H1 (cell line): ENCODE data around the gene DCUN1D2. TPM values are rescaled to one million over a fixed set of nuclear protein-coding genes. Genes with fewer than 3 reads are reported as not detected.

Experiments
- TAF1 ChIP-seq: IDR thresholded peaks from 2 replicates; pipeline ENCODE4 v1.6.1; 2011; ENCODE audit warnings: mild to moderate bottlenecking, low read depth, low read length
- polyA plus RNA-seq, 7 experiments: library from polyadenylated mRNA; depleted of rRNA in 3 of 7; stranded (reverse) in 5 of 7; unstranded in 2 of 7; fragments of >200 nt in 5 of 7; fragments of 200-250 nt in 2 of 7; gene quantifications; 1 replicate in 5 of 7; 2 replicates in 1 of 7; 4 replicates in 1 of 7; pipeline versions ENCODE4 v1.2.1 to v1.2.3, GENCODE V29; 2011 to 2013; ENCODE audit warnings: missing spikeins in 2 of 7, mixed read lengths in 2 of 7
- total RNA-seq: library from RNA; stranded (reverse); fragmentation: NEBNext Ultra II Directional; extraction: Animal tissue kit (Norgen Biotek cat#: 25700); gene quantifications from 2 replicates; pipeline ENCODE4 v1.2.1, GENCODE V29; 2021
- TF ChIP-seq, protein P1 (sequence below): IDR thresholded peaks from 2 replicates; pipeline ENCODE4 v1.6.1; 2011; ENCODE audit warnings: low read depth, mild to moderate bottlenecking, low read length; ENCODE audit not compliant: insufficient read depth

Gene DCUN1D2
- total and polyA plus RNA-seq, 2 of the 8 experiments (the other 6 are each of a cell fraction or from before 2014, with no cell fraction given) = 19.5 to 35.3 TPM

DNA sequence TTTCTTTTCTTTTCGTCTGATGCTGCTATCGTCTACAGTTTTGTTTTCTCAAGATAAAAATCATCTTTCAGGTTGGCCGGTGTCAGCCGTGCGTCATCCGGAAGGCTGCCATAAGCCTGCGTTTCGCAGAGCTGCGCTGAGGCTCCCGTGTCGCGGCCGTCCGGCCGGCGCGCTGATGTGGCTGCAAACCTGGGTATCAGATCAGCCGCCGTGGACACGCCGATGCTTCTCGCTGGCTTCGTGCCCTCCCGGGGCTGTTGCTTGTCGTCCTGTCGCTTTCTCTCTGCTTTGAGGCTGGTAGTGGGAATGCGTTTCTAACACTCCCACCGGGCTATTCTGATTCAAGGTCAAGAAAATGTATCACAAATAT is 48.2 kb upstream of the DCUN1D2 start (continued):
- TF ChIP-seq TAF1 = no peak
- TF ChIP-seq, protein P1, sequence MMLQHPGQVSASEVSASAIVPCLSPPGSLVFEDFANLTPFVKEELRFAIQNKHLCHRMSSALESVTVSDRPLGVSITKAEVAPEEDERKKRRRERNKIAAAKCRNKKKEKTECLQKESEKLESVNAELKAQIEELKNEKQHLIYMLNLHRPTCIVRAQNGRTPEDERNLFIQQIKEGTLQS = no peak
